ENCODE results near the gene HDAC7. TPM values are rescaled to one million over a fixed set of nuclear protein-coding genes. Genes with fewer than 3 reads are reported as not detected.

The HDAC7 gene
- total RNA-seq, 1 donor from 2014 or later, result 92.2 TPM

- H3K4me3 ChIP-seq (ENCODE audit: insufficient read depth, low read depth, low read length), result no peak overlapping the region
- H4K20me1 ChIP-seq (ENCODE audit: insufficient read depth, low read length), result no peaks in the 10 kb centered on the region
- FAIRE-seq, result no peak
- H3K9me3 Mint-ChIP-seq (ENCODE audit: unreplicated experiment), result peaks cover 4% of the 10 kb centered on the region
- no peaks in the 10 kb centered on the region for H3K9me3 ChIP-seq (ENCODE audit: insufficient read depth, low read depth, low read length)
- H3K27me3 Mint-ChIP-seq (ENCODE audit: low read depth, unreplicated experiment), result peaks cover 27% of the 10 kb centered on the region
- no peaks in the 10 kb centered on the region for H3K79me2 ChIP-seq (ENCODE audit: insufficient read depth, low read length)
- no peaks in the 10 kb centered on the region for H3K36me3 ChIP-seq (ENCODE audit: insufficient read depth, low read length)
- peak overlapping the region; percentile 34 for H3K4me2 ChIP-seq (ENCODE audit: low read length)
- H3K36me3 Mint-ChIP-seq (ENCODE audit: low read depth, unreplicated experiment), result peaks cover 8% of the 10 kb centered on the region
- peaks cover 2% of the 10 kb centered on the region for H3K27me3 ChIP-seq (ENCODE audit: insufficient read depth, low read length)
- no peak for TF ChIP-seq CTCF (IDR thresholded peaks at IDR 0.05; ENCODE audit: insufficient read depth, low read depth, low read length)
- TF ChIP-seq EZH2 (IDR thresholded peaks at IDR 0.05; ENCODE audit: insufficient read depth, low read length), result no peak
- no peak overlapping the region for H3K27ac Mint-ChIP-seq (ENCODE audit: unreplicated experiment)
- H3K27ac ChIP-seq (ENCODE audit: low read depth, low read length), result no peak overlapping the region
- DNase-seq (ENCODE audit: low read depth), result peak; percentile 15
- H3K4me3 Mint-ChIP-seq (ENCODE audit: unreplicated experiment), result no peak overlapping the region
- H2AFZ ChIP-seq (ENCODE audit: low read depth, low read length), result peak overlapping the region; percentile 56
- H3K9ac ChIP-seq (ENCODE audit: low read length), result no peak overlapping the region
- peaks cover 13% of the 10 kb centered on the region for H3K4me1 Mint-ChIP-seq (ENCODE audit: low read depth, unreplicated experiment)
- H3K4me1 ChIP-seq (ENCODE audit: insufficient read depth, low read length), result peaks cover 16% of the 10 kb centered on the region
These were observed 82.6 kb downstream of the HDAC7 start for GRCh38 chr12:47736877-47737676.

GRCh38 chr12:47736216-47736615 lies 83.5 kb downstream of the HDAC7 start:
- Histone ChIP-seq H3K27me3 (ENCODE audit: insufficient read depth, low read length) (peaks cover 2% of the 10 kb centered on the region), H3K36me3 (ENCODE audit: insufficient read depth, low read length) (no peaks in the 10 kb centered on the region), H2AFZ (ENCODE audit: low read depth, low read length) (no peak overlapping the region), H3K9me3 (ENCODE audit: insufficient read depth, low read depth, low read length) (no peaks in the 10 kb centered on the region), H3K4me3 (ENCODE audit: insufficient read depth, low read depth, low read length) (no peak overlapping the region), H3K79me2 (ENCODE audit: insufficient read depth, low read length) (no peaks in the 10 kb centered on the region), H4K20me1 (ENCODE audit: insufficient read depth, low read length) (no peaks in the 10 kb centered on the region), H3K4me2 (ENCODE audit: low read length) (no peak overlapping the region), H3K9ac (ENCODE audit: low read length) (no peak overlapping the region), H3K27ac (ENCODE audit: low read depth, low read length) (no peak overlapping the region), H3K4me1 (ENCODE audit: insufficient read depth, low read length) (peaks cover 14% of the 10 kb centered on the region)
- H3K36me3 Mint-ChIP-seq (ENCODE audit: low read depth, unreplicated experiment), result peaks cover 8% of the 10 kb centered on the region
- H3K4me1 Mint-ChIP-seq (ENCODE audit: low read depth, unreplicated experiment), result peaks cover 8% of the 10 kb centered on the region
- H3K4me3 Mint-ChIP-seq (ENCODE audit: unreplicated experiment), result no peak overlapping the region
- peaks cover 4% of the 10 kb centered on the region for H3K9me3 Mint-ChIP-seq (ENCODE audit: unreplicated experiment)
- H3K27ac Mint-ChIP-seq (ENCODE audit: unreplicated experiment), result no peak overlapping the region
- no peak for DNase-seq (ENCODE audit: low read depth)
- FAIRE-seq, result no peak
- TF ChIP-seq EZH2 (IDR thresholded peaks at IDR 0.05; ENCODE audit: insufficient read depth, low read length), result no peak
- TF ChIP-seq CTCF (IDR thresholded peaks at IDR 0.05; ENCODE audit: insufficient read depth, low read depth, low read length), result no peak
- peaks cover 31% of the 10 kb centered on the region for H3K27me3 Mint-ChIP-seq (ENCODE audit: low read depth, unreplicated experiment)

DNA sequence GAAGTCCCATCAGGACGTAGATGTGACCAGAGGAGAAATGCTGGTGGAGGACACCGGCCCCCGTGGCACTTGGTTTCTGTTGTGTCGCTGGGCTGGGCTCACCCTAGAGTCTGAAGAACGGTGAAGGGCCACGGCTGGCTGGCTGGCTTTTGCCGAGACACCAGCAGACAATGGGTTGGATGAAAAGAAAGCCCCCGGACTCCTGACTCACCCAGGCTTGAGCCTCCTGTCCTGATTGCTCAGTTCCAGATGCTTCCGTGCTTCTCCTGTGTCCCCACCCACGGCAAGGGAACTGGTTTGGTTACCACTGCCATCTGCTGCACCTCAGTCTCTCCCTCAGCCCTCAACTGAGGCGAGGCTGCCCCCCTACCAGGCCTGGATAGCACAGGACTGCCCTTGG lies 84.1 kb downstream of the HDAC7 start:
- Histone ChIP-seq H4K20me1 (ENCODE audit: insufficient read depth, low read length) (no peaks in the 10 kb centered on the region), H3K4me2 (ENCODE audit: low read length) (no peak overlapping the region), H3K79me2 (ENCODE audit: insufficient read depth, low read length) (no peaks in the 10 kb centered on the region), H3K4me1 (ENCODE audit: insufficient read depth, low read length) (peaks cover 13% of the 10 kb centered on the region), H3K27ac (ENCODE audit: low read depth, low read length) (no peak overlapping the region), H3K9me3 (ENCODE audit: insufficient read depth, low read depth, low read length) (no peaks in the 10 kb centered on the region), H3K4me3 (ENCODE audit: insufficient read depth, low read depth, low read length) (no peak overlapping the region), H3K36me3 (ENCODE audit: insufficient read depth, low read length) (no peaks in the 10 kb centered on the region), H3K9ac (ENCODE audit: low read length) (no peak overlapping the region), H2AFZ (ENCODE audit: low read depth, low read length) (no peak overlapping the region), H3K27me3 (ENCODE audit: insufficient read depth, low read length) (peaks cover 2% of the 10 kb centered on the region)
- DNase-seq (ENCODE audit: low read depth), result no peak
- Mint-ChIP-seq H3K4me3 (ENCODE audit: unreplicated experiment) (no peak overlapping the region), H3K4me1 (ENCODE audit: low read depth, unreplicated experiment) (peaks cover 7% of the 10 kb centered on the region), H3K9me3 (ENCODE audit: unreplicated experiment) (peaks cover 4% of the 10 kb centered on the region), H3K27ac (ENCODE audit: unreplicated experiment) (peak overlapping the region; percentile 58), H3K27me3 (ENCODE audit: low read depth, unreplicated experiment) (peaks cover 31% of the 10 kb centered on the region), H3K36me3 (ENCODE audit: low read depth, unreplicated experiment) (peaks cover 8% of the 10 kb centered on the region)
- FAIRE-seq, result no peak
- TF ChIP-seq EZH2 (IDR thresholded peaks at IDR 0.05; ENCODE audit: insufficient read depth, low read length), result no peak
- TF ChIP-seq CTCF (IDR thresholded peaks at IDR 0.05; ENCODE audit: insufficient read depth, low read depth, low read length), result no peak

All from astrocyte (in vitro differentiated cells and primary cell).